Transverse colon (tissue), 4 donors: ENCODE results near the gene DYNC2LI1.

ENCODE experiments used
- POLR2A ChIP-seq: fragments of 450-650 bp; IDR thresholded peaks from one replicate; pipeline ENCODE4 v1.6.1; 2016; ENCODE audit warnings: antibody characterized with exemption, mild to moderate bottlenecking, moderate library complexity
- POLR2AphosphoS5 ChIP-seq, 3 donors: sonication (generic); formaldehyde crosslinking; IDR thresholded peaks; one replicate each; pipeline ENCODE4 v1.6.1; 2016; ENCODE audit warnings: antibody characterized with exemption in 3 of 3
- TF ChIP-seq, protein P1 (sequence below), 5 experiments: fragments of 200-600 bp in 3 of 5; fragments of 450-650 bp in 2 of 5; sonication (generic) in 3 of 5; IDR thresholded peaks; 1 replicate in 2 of 5; 2 replicates in 3 of 5; pipeline ENCODE4 v1.5.1; 2016 to 2017; ENCODE audit warnings: antibody characterized with exemption in 5 of 5, inconsistent platforms in 3 of 5, mild to moderate bottlenecking in 2 of 5, moderate library complexity in 1 of 5

DNA sequence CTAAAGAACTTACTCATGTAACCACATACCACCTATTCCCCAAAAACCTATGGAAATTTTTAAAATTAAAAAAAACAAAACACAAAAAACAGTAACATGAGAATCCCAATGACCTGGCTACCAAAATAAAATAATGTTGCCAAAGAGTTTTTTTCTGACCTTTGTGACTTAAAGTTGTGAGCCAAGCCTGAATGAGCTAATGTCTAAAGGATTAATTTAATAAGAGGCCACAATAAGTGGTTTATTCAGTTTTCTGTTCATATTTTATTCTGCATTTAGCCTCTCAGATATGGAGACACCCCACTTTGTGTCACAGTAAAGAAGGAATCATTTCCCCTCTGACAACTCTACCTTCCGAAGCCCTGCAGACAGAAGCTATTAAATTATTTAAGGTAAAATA lies 42.6 kb upstream of the DYNC2LI1 start:
- TF ChIP-seq, protein P1, sequence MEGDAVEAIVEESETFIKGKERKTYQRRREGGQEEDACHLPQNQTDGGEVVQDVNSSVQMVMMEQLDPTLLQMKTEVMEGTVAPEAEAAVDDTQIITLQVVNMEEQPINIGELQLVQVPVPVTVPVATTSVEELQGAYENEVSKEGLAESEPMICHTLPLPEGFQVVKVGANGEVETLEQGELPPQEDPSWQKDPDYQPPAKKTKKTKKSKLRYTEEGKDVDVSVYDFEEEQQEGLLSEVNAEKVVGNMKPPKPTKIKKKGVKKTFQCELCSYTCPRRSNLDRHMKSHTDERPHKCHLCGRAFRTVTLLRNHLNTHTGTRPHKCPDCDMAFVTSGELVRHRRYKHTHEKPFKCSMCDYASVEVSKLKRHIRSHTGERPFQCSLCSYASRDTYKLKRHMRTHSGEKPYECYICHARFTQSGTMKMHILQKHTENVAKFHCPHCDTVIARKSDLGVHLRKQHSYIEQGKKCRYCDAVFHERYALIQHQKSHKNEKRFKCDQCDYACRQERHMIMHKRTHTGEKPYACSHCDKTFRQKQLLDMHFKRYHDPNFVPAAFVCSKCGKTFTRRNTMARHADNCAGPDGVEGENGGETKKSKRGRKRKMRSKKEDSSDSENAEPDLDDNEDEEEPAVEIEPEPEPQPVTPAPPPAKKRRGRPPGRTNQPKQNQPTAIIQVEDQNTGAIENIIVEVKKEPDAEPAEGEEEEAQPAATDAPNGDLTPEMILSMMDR (IDR thresholded peaks at IDR 0.05), result no peak
- TF ChIP-seq POLR2A (no peak), POLR2AphosphoS5 (IDR thresholded peaks at IDR 0.05) (no peak)
